Peyer's patch (tissue), 4 donors: ENCODE measurements around the gene SPIRE2.

Experiments
- POLR2A ChIP-seq, 2 donors: fragments of 450-650 bp; IDR thresholded peaks; one replicate each; pipeline ENCODE4 v1.5.1; 2017; ENCODE audit warnings: antibody characterized with exemption in 2 of 2, mild to moderate bottlenecking in 2 of 2, moderate library complexity in 2 of 2
- TF ChIP-seq, protein P1 (sequence below), 6 experiments: fragments of 450-650 bp in 4 of 6; fragments of 200-600 bp in 2 of 6; sonication (generic) in 1 of 6; IDR thresholded peaks; one replicate each; pipeline ENCODE4 v1.5.1; 2017 to 2019; ENCODE audit warnings: antibody characterized with exemption in 6 of 6, mild to moderate bottlenecking in 3 of 6, moderate library complexity in 1 of 6

- TF ChIP-seq, protein P1, sequence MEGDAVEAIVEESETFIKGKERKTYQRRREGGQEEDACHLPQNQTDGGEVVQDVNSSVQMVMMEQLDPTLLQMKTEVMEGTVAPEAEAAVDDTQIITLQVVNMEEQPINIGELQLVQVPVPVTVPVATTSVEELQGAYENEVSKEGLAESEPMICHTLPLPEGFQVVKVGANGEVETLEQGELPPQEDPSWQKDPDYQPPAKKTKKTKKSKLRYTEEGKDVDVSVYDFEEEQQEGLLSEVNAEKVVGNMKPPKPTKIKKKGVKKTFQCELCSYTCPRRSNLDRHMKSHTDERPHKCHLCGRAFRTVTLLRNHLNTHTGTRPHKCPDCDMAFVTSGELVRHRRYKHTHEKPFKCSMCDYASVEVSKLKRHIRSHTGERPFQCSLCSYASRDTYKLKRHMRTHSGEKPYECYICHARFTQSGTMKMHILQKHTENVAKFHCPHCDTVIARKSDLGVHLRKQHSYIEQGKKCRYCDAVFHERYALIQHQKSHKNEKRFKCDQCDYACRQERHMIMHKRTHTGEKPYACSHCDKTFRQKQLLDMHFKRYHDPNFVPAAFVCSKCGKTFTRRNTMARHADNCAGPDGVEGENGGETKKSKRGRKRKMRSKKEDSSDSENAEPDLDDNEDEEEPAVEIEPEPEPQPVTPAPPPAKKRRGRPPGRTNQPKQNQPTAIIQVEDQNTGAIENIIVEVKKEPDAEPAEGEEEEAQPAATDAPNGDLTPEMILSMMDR (IDR thresholded peaks at IDR 0.05) = no peak
- no peak for TF ChIP-seq POLR2A (IDR thresholded peaks at IDR 0.05)
These were observed 34.3 kb upstream of the SPIRE2 start for GRCh38 chr16:89793955-89794354.
